Peyer's patch (tissue), 4 donors: ENCODE results near the gene PRR5L. TPM values are rescaled to one million over a fixed set of nuclear protein-coding genes. Genes with fewer than 3 reads are reported as not detected.

ENCODE experiments used
- DNase-seq, 3 donors: peaks; one replicate each; pipeline ENCODE4 v3.0.0-alpha.2; 2017 to 2019
- H3K27ac ChIP-seq, 4 donors: fragments of 200-600 bp; sonication (generic); one replicate each; pipeline ENCODE4 v1.5.1; 2016 to 2019
- H3K27me3 ChIP-seq, 2 donors: fragments of 200-600 bp; sonication (generic); one replicate each; pipeline ENCODE4 v1.5.1; 2019
- H3K36me3 ChIP-seq, 3 donors: fragments of 200-600 bp; sonication (generic); one replicate each; pipeline ENCODE4 v1.5.1; 2016 to 2019
- H3K4me1 ChIP-seq, 4 donors: fragments of 200-600 bp; sonication (generic); one replicate each; pipeline ENCODE4 v1.5.1; 2016 to 2019
- H3K4me3 ChIP-seq, 4 donors: fragments of 200-600 bp; sonication (generic); 1 replicate in 3 of 4; 2 replicates in 1 of 4; pipeline ENCODE4 v1.5.1; 2016 to 2019; ENCODE audit warnings: mild to moderate bottlenecking in 1 of 4
- H3K9me3 ChIP-seq, 4 donors: fragments of 200-600 bp; sonication (generic); one replicate each; pipeline ENCODE4 v1.5.1; 2016 to 2019; ENCODE audit warnings: mild to moderate bottlenecking in 1 of 4
- POLR2A ChIP-seq, 2 donors: fragments of 450-650 bp; IDR thresholded peaks; one replicate each; pipeline ENCODE4 v1.5.1; 2017; ENCODE audit warnings: antibody characterized with exemption in 2 of 2, mild to moderate bottlenecking in 2 of 2, moderate library complexity in 2 of 2
- total RNA-seq, 4 donors: library from RNA; depleted of rRNA; stranded (reverse); fragments of >200 nt; gene quantifications; one replicate each; pipeline ENCODE4 v1.1.0, GENCODE V29; 2016
- TF ChIP-seq, protein P1 (sequence below), 6 experiments: fragments of 450-650 bp in 4 of 6; fragments of 200-600 bp in 2 of 6; sonication (generic) in 1 of 6; IDR thresholded peaks; one replicate each; pipeline ENCODE4 v1.5.1; 2017 to 2019; ENCODE audit warnings: antibody characterized with exemption in 6 of 6, mild to moderate bottlenecking in 3 of 6, moderate library complexity in 1 of 6

Gene PRR5L
- total RNA-seq, 4 donors from 2014 or later, result 74.3 to 100 (median 89.9) TPM

DNA sequence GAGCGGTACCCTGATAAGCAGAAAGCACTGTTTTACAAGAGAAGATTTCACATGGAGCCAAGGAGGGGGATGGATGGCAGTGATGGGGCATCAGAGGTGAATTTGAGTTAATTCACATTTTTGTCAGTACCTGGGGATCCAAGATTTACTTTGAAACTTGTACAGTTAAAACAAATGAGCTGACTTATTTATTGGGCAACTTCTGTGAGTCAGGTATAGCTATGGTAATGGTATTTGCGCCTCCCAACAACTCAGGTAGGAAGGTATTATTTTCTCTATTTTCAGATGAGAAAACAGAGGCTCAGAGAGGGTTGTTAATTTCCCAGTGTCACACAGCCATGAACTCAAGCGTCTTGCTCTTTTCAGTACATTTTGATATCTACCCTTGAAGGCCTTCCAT, 83.6 kb downstream of the PRR5L start:
- peaks cover 0 to 38% (median 3%) of the 10 kb centered on the region in 4 donors for H3K4me1 ChIP-seq
- no peaks in the 10 kb centered on the region for H3K27me3 ChIP-seq
- H3K36me3 ChIP-seq, result peaks cover 0 to 21% (median 0%) of the 10 kb centered on the region in 3 donors
- no peak for TF ChIP-seq POLR2A (IDR thresholded peaks at IDR 0.05)
- TF ChIP-seq, protein P1, sequence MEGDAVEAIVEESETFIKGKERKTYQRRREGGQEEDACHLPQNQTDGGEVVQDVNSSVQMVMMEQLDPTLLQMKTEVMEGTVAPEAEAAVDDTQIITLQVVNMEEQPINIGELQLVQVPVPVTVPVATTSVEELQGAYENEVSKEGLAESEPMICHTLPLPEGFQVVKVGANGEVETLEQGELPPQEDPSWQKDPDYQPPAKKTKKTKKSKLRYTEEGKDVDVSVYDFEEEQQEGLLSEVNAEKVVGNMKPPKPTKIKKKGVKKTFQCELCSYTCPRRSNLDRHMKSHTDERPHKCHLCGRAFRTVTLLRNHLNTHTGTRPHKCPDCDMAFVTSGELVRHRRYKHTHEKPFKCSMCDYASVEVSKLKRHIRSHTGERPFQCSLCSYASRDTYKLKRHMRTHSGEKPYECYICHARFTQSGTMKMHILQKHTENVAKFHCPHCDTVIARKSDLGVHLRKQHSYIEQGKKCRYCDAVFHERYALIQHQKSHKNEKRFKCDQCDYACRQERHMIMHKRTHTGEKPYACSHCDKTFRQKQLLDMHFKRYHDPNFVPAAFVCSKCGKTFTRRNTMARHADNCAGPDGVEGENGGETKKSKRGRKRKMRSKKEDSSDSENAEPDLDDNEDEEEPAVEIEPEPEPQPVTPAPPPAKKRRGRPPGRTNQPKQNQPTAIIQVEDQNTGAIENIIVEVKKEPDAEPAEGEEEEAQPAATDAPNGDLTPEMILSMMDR (IDR thresholded peaks at IDR 0.05), result no peak
- H3K4me3 ChIP-seq, result no peak overlapping the region
- H3K27ac ChIP-seq, result no peak overlapping the region
- no peaks in the 10 kb centered on the region for H3K9me3 ChIP-seq
- no peak for DNase-seq

- H3K4me3 ChIP-seq, result peak overlapping the region in 2 of 4 donors; percentile 1 to 2
- TF ChIP-seq, protein P1 (IDR thresholded peaks at IDR 0.05), result no peak
- TF ChIP-seq POLR2A (IDR thresholded peaks at IDR 0.05), result no peak
- peaks cover 0 to 21% (median 0%) of the 10 kb centered on the region in 3 donors for H3K36me3 ChIP-seq
- H3K27me3 ChIP-seq, result no peaks in the 10 kb centered on the region
- H3K4me1 ChIP-seq, result peaks cover 0 to 38% (median 3%) of the 10 kb centered on the region in 4 donors
- H3K9me3 ChIP-seq, result no peaks in the 10 kb centered on the region
- no peak for DNase-seq
- peak overlapping the region in 2 of 4 donors; percentile 4 to 18 for H3K27ac ChIP-seq
These were observed 84.4 kb downstream of the PRR5L start for GRCh38 chr11:36380296-36381014.

- H3K27me3 ChIP-seq, result no peaks in the 10 kb centered on the region
- H3K9me3 ChIP-seq, result no peaks in the 10 kb centered on the region
- peak overlapping the region in 2 of 4 donors; percentile 1 to 2 for H3K4me3 ChIP-seq
- no peak for DNase-seq
- peaks cover 0 to 36% (median 3%) of the 10 kb centered on the region in 4 donors for H3K4me1 ChIP-seq
- H3K36me3 ChIP-seq, result peaks cover 0 to 21% (median 0%) of the 10 kb centered on the region in 3 donors
- peak overlapping the region in 2 of 4 donors; percentile 4 to 18 for H3K27ac ChIP-seq
- TF ChIP-seq, protein P1 (IDR thresholded peaks at IDR 0.05), result no peak
- no peak for TF ChIP-seq POLR2A (IDR thresholded peaks at IDR 0.05)
These were observed 84.9 kb downstream of the PRR5L start for GRCh38 chr11:36381015-36381360.

DNA sequence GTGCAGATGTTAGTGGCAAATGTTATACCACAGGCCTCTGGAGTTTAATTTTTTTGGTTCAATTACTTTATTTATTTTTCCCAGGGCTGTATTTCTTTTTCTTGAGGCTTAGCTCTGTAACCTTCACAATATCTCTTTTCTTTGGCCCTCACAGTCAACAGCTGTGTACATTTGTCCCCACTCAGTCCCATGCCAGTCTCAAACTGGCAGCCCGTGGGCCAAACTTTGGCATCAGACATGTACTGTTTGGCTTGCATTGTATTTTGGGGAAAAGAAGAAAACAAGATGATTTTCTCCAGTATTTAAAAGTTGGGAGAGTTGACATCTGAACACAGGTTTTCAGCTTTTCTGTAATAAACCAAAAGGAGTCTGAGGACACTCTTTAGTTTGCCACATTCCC, 87.1 kb downstream of the PRR5L start:
- Histone ChIP-seq H3K27ac (no peak overlapping the region), H3K27me3 (no peaks in the 10 kb centered on the region), H3K4me1 (peaks cover 0 to 25% (median 0%) of the 10 kb centered on the region in 4 donors), H3K36me3 (peaks cover 0 to 21% (median 0%) of the 10 kb centered on the region in 3 donors), H3K9me3 (no peaks in the 10 kb centered on the region), H3K4me3 (no peak overlapping the region)
- TF ChIP-seq POLR2A (IDR thresholded peaks at IDR 0.05), result no peak
- TF ChIP-seq, protein P1 (IDR thresholded peaks at IDR 0.05), result no peak
- DNase-seq, result no peak

GRCh38 chr11:36385121-36385970, 89.3 kb downstream of the PRR5L start:
- H3K4me3 ChIP-seq, result no peak overlapping the region
- no peak overlapping the region for H3K27ac ChIP-seq
- TF ChIP-seq, protein P1 (IDR thresholded peaks at IDR 0.05), result no peak
- no peak for TF ChIP-seq POLR2A (IDR thresholded peaks at IDR 0.05)
- H3K9me3 ChIP-seq, result no peaks in the 10 kb centered on the region
- H3K27me3 ChIP-seq, result no peaks in the 10 kb centered on the region
- H3K4me1 ChIP-seq, result peaks cover 0 to 4% (median 0%) of the 10 kb centered on the region in 4 donors
- peaks cover 0 to 21% (median 0%) of the 10 kb centered on the region in 3 donors for H3K36me3 ChIP-seq
- DNase-seq, result no peak
